Stomach (tissue), 9 donors: ENCODE data around the gene P4HB. TPM values are rescaled to one million over a fixed set of nuclear protein-coding genes. Genes with fewer than 3 reads are reported as not detected.

ENCODE experiments used
- DNase-seq, 2 donors: peaks; one replicate each; pipeline versions ENCODE4 v3.0.0 to v3.0.0-alpha.2; 2013 to 2019
- H3K27ac ChIP-seq, 5 donors: fragments of 200-600 bp in 4 of 5; sonication (generic) in 4 of 5; one replicate each; pipeline ENCODE4 v1.5.1; 2013 to 2019; ENCODE audit warnings: mild to moderate bottlenecking in 1 of 5, moderate library complexity in 1 of 5
- H3K27me3 ChIP-seq, 3 donors: fragments of 200-600 bp; sonication (generic); one replicate each; pipeline ENCODE4 v1.5.1; 2017 to 2019; ENCODE audit warnings: mixed run types in 1 of 3
- H3K36me3 ChIP-seq, 4 donors: fragments of 200-600 bp; sonication (generic); 1 replicate in 3 of 4; 2 replicates in 1 of 4; pipeline ENCODE4 v1.5.1; 2016 to 2019
- H3K4me1 ChIP-seq, 4 donors: fragments of 200-600 bp; sonication (generic); one replicate each; pipeline ENCODE4 v1.5.1; 2016 to 2019
- H3K4me3 ChIP-seq, 4 donors: fragments of 200-600 bp; sonication (generic) in 3 of 4; one replicate each; pipeline ENCODE4 v1.5.1; 2016 to 2019; ENCODE audit warnings: mild to moderate bottlenecking in 1 of 4
- H3K9me3 ChIP-seq, 4 donors: fragments of 200-600 bp; sonication (generic); one replicate each; pipeline ENCODE4 v1.5.1; 2016 to 2019
- EP300 ChIP-seq: sonication (generic); formaldehyde crosslinking; IDR thresholded peaks from one replicate; pipeline ENCODE4 v1.6.1; 2017; ENCODE audit warnings: antibody characterized with exemption
- POLR2A ChIP-seq, 4 donors: fragments of 450-650 bp; IDR thresholded peaks; one replicate each; pipeline ENCODE4 v1.6.1; 2016; ENCODE audit warnings: antibody characterized with exemption in 4 of 4, control low read depth in 2 of 4, mild to moderate bottlenecking in 1 of 4, moderate library complexity in 1 of 4
- WGBS, 5 donors: extraction: QIAGEN DNeasy Blood & Tissue Kit in 3 of 5; methylation state at CpG; one replicate each; pipeline versions ENCODE4 v1.1.5 to v1.1.7; 2013 to 2018; 5-methylcytosine and 5-hydroxymethylcytosine counted together
- intact Hi-C: fragments of 100-400 bp; cut with DNase I; formaldehyde crosslinking; loops from one replicate; pipeline ENCODE4 v1.15.1; 2023; ENCODE audit warnings: low total_unique reads
- polyA plus RNA-seq, 3 donors: library from polyadenylated mRNA; stranded (reverse); fragments of 200-250 nt; gene quantifications; one replicate each; pipeline ENCODE4 v1.2.3, GENCODE V29; 2013
- total RNA-seq, 5 donors: library from RNA; depleted of rRNA; stranded (reverse); fragments of >200 nt; gene quantifications; one replicate each; pipeline versions ENCODE4 v1.1.0 to v1.2.3, GENCODE V29; 2014 to 2016
- donor health status: healthy with polysubstance abuse.
- donor health status: Bipolar disorder and iron deficiency.
- donor health status: healthy.

The P4HB gene
- total and polyA plus RNA-seq, 8 donors = 401 to 1,308 (median 619) TPM

- no peak for TF ChIP-seq EP300
- TF ChIP-seq POLR2A (IDR thresholded peaks at IDR 0.05) = peak in 1 of 4 donors; percentile 95
- intact Hi-C loops = no loop called here
- H3K36me3 ChIP-seq = no peaks in the 10 kb centered on the region
- no peak for DNase-seq
- peaks cover 0 to 12% (median 0%) of the 10 kb centered on the region in 4 donors for H3K4me1 ChIP-seq
- no peak overlapping the region for H3K4me3 ChIP-seq
- no peak overlapping the region for H3K27ac ChIP-seq
- WGBS, 5 donors = 80 to 92% (median 82%) methylated on average over 3 of the region's 3 CpGs
- H3K27me3 ChIP-seq = peaks cover 2 to 34% (median 3%) of the 10 kb centered on the region in 3 donors
- no peaks in the 10 kb centered on the region for H3K9me3 ChIP-seq
These were observed 66.3 kb downstream of the P4HB start for GRCh38 chr17:81794074-81794476.

Other genes with a start within 250 kb of the P4HB start
Only the 30 nearest of the 31 such genes appear.
- gene NPLOC4, start 223.4 kb downstream of the P4HB start, total RNA-seq = 100 to 1,000 TPM in 3 of 5 donors, 10 to 100 TPM in 2; 53.3 to 284 (median 103) TPM
- 10 to 100 TPM; 24.0 to 25.3 (median 24.4) TPM for gene NPLOC4, start 223.4 kb downstream of the P4HB start, polyA plus RNA-seq
- gene TSPAN10, start 223.3 kb downstream of the P4HB start, total RNA-seq = not detected
- 1 to 10 TPM; 1.1 to 1.5 (median 1.2) TPM for gene TSPAN10, start 223.3 kb downstream of the P4HB start, polyA plus RNA-seq
- gene PDE6G, start 204.0 kb downstream of the P4HB start, total RNA-seq = 1 to 10 TPM in 1 of 5 donors, not detected in 4; 2.0 TPM
- gene PDE6G, start 204.0 kb downstream of the P4HB start, polyA plus RNA-seq = 1 to 10 TPM in 1 of 3 donors, under 1 TPM in 2; 0.85 to 2.6 (median 0.93) TPM
- gene OXLD1, start 193.9 kb downstream of the P4HB start, total RNA-seq = 100 to 1,000 TPM in 2 of 5 donors, 10 to 100 TPM in 1, 1 to 10 TPM in 1, not detected in 1; 9.9 to 112 (median 61.2) TPM
- gene OXLD1, start 193.9 kb downstream of the P4HB start, polyA plus RNA-seq = 10 to 100 TPM; 59.6 to 82.2 (median 64.5) TPM
- 100 to 1,000 TPM in 1 of 5 donors, 10 to 100 TPM in 1, 1 to 10 TPM in 2, under 1 TPM in 1; 0.58 to 279 (median 9.4) TPM for gene CCDC137, start 193.8 kb downstream of the P4HB start, total RNA-seq
- 10 to 100 TPM; 18.2 to 26.0 (median 23.3) TPM for gene CCDC137, start 193.8 kb downstream of the P4HB start, polyA plus RNA-seq
- 100 to 1,000 TPM in 1 of 5 donors, 10 to 100 TPM in 3, 1 to 10 TPM in 1; 8.1 to 109 (median 25.7) TPM for gene ARL16, start 176.7 kb downstream of the P4HB start, total RNA-seq
- gene ARL16, start 176.7 kb downstream of the P4HB start, polyA plus RNA-seq = 10 to 100 TPM; 43.5 to 67.1 (median 55.6) TPM
- gene HGS, start 176.5 kb downstream of the P4HB start, total RNA-seq = 100 to 1,000 TPM in 4 of 5 donors, 10 to 100 TPM in 1; 52.0 to 275 (median 142) TPM
- gene HGS, start 176.5 kb downstream of the P4HB start, polyA plus RNA-seq = 100 to 1,000 TPM in 2 of 3 donors, 10 to 100 TPM in 1; 86.1 to 138 (median 105) TPM
- gene MRPL12, start 157.2 kb downstream of the P4HB start, total RNA-seq = 100 to 1,000 TPM in 1 of 5 donors, 10 to 100 TPM in 3, 1 to 10 TPM in 1; 3.5 to 146 (median 47.8) TPM
- 100 to 1,000 TPM in 2 of 3 donors, 10 to 100 TPM in 1; 90.6 to 178 (median 158) TPM for gene MRPL12, start 157.2 kb downstream of the P4HB start, polyA plus RNA-seq
- gene SLC25A10, start 148.3 kb downstream of the P4HB start, total RNA-seq = 10 to 100 TPM in 3 of 5 donors, 1 to 10 TPM in 2; 3.5 to 55.6 (median 17.6) TPM
- 10 to 100 TPM; 33.2 to 40.7 (median 34.1) TPM for gene SLC25A10, start 148.3 kb downstream of the P4HB start, polyA plus RNA-seq
- gene GCGR, start 56.4 kb downstream of the P4HB start, total RNA-seq = under 1 TPM in 1 of 5 donors, not detected in 4; 0.55 TPM
- gene GCGR, start 56.4 kb downstream of the P4HB start, polyA plus RNA-seq = under 1 TPM in 1 of 3 donors, not detected in 2; 0.38 TPM
- gene MCRIP1, start 27.2 kb downstream of the P4HB start, total RNA-seq = 100 to 1,000 TPM in 1 of 5 donors, 10 to 100 TPM in 4; 23.7 to 150 (median 51.0) TPM
- 100 to 1,000 TPM; 104 to 144 (median 114) TPM for gene MCRIP1, start 27.2 kb downstream of the P4HB start, polyA plus RNA-seq
- not detected for gene PPP1R27, start 25.5 kb downstream of the P4HB start, total RNA-seq
- 1 to 10 TPM in 1 of 3 donors, under 1 TPM in 1, not detected in 1; 0.58 to 2.0 TPM for gene PPP1R27, start 25.5 kb downstream of the P4HB start, polyA plus RNA-seq
- 100 to 1,000 TPM in 3 of 5 donors, 10 to 100 TPM in 2; 57.1 to 435 (median 117) TPM for gene ARHGDIA, start 10.8 kb upstream of the P4HB start, total RNA-seq
- gene ARHGDIA, start 10.8 kb upstream of the P4HB start, polyA plus RNA-seq = 100 to 1,000 TPM; 154 to 240 (median 212) TPM
- 100 to 1,000 TPM in 2 of 5 donors, 10 to 100 TPM in 2, 1 to 10 TPM in 1; 5.8 to 224 (median 90.1) TPM for gene ALYREF, start 31.1 kb upstream of the P4HB start, total RNA-seq
- gene ALYREF, start 31.1 kb upstream of the P4HB start, polyA plus RNA-seq = 10 to 100 TPM; 33.6 to 42.3 (median 36.8) TPM
- gene ANAPC11, start 31.2 kb upstream of the P4HB start, total RNA-seq = 100 to 1,000 TPM in 3 of 5 donors, 10 to 100 TPM in 2; 49.8 to 141 (median 108) TPM
- 100 to 1,000 TPM; 231 to 276 (median 257) TPM for gene ANAPC11, start 31.2 kb upstream of the P4HB start, polyA plus RNA-seq
- 1 to 10 TPM in 2 of 5 donors, not detected in 3; 1.4 to 2.0 TPM for gene NPB, start 41.7 kb upstream of the P4HB start, total RNA-seq
- gene NPB, start 41.7 kb upstream of the P4HB start, polyA plus RNA-seq = under 1 TPM in 2 of 3 donors, not detected in 1; 0.83 to 0.93 TPM
- gene PCYT2, start 50.9 kb upstream of the P4HB start, total RNA-seq = 100 to 1,000 TPM in 2 of 5 donors, 10 to 100 TPM in 3; 17.5 to 119 (median 27.2) TPM
- 10 to 100 TPM; 39.7 to 51.7 (median 42.8) TPM for gene PCYT2, start 50.9 kb upstream of the P4HB start, polyA plus RNA-seq
- gene SIRT7, start 57.6 kb upstream of the P4HB start, total RNA-seq = 100 to 1,000 TPM in 1 of 5 donors, 10 to 100 TPM in 4; 22.8 to 128 (median 56.0) TPM
- gene SIRT7, start 57.6 kb upstream of the P4HB start, polyA plus RNA-seq = 10 to 100 TPM; 18.2 to 46.9 (median 44.1) TPM
- 10 to 100 TPM in 4 of 5 donors, 1 to 10 TPM in 1; 2.3 to 30.4 (median 20.3) TPM for gene MAFG, start 67.2 kb upstream of the P4HB start, total RNA-seq
- gene MAFG, start 67.2 kb upstream of the P4HB start, polyA plus RNA-seq = 1 to 10 TPM; 7.2 to 8.9 (median 8.1) TPM
- gene PYCR1, start 76.8 kb upstream of the P4HB start, total RNA-seq = 10 to 100 TPM in 3 of 5 donors, 1 to 10 TPM in 1, not detected in 1; 8.9 to 28.8 (median 15.7) TPM
- gene PYCR1, start 76.8 kb upstream of the P4HB start, polyA plus RNA-seq = 10 to 100 TPM; 20.0 to 73.8 (median 47.4) TPM
- not detected for gene MYADML2, start 86.7 kb upstream of the P4HB start, total RNA-seq
- gene MYADML2, start 86.7 kb upstream of the P4HB start, polyA plus RNA-seq = not detected
- 1 to 10 TPM in 1 of 5 donors, under 1 TPM in 1, not detected in 3; 0.58 to 1.5 TPM for gene NOTUM, start 100.7 kb upstream of the P4HB start, total RNA-seq
- 1 to 10 TPM in 1 of 3 donors, under 1 TPM in 2; 0.37 to 3.8 (median 0.46) TPM for gene NOTUM, start 100.7 kb upstream of the P4HB start, polyA plus RNA-seq
- gene ASPSCR1, start 117.1 kb upstream of the P4HB start, total RNA-seq = 100 to 1,000 TPM in 1 of 5 donors, 10 to 100 TPM in 4; 11.7 to 143 (median 34.8) TPM
- 10 to 100 TPM; 56.9 to 82.0 (median 60.8) TPM for gene ASPSCR1, start 117.1 kb upstream of the P4HB start, polyA plus RNA-seq
- gene CENPX, start 162.3 kb upstream of the P4HB start, total RNA-seq = 100 to 1,000 TPM in 2 of 5 donors, 10 to 100 TPM in 3; 22.0 to 213 (median 53.1) TPM
- 100 to 1,000 TPM; 142 to 231 (median 215) TPM for gene CENPX, start 162.3 kb upstream of the P4HB start, polyA plus RNA-seq
- 100 to 1,000 TPM in 1 of 5 donors, 10 to 100 TPM in 3, 1 to 10 TPM in 1; 8.3 to 171 (median 42.9) TPM for gene LRRC45, start 162.8 kb upstream of the P4HB start, total RNA-seq
- 10 to 100 TPM; 12.7 to 21.1 (median 20.9) TPM for gene LRRC45, start 162.8 kb upstream of the P4HB start, polyA plus RNA-seq
- 10 to 100 TPM in 1 of 5 donors, 1 to 10 TPM in 3, not detected in 1; 1.2 to 11.6 (median 2.5) TPM for gene RAC3, start 171.1 kb upstream of the P4HB start, total RNA-seq
- gene RAC3, start 171.1 kb upstream of the P4HB start, polyA plus RNA-seq = 10 to 100 TPM; 13.1 to 24.8 (median 16.2) TPM
- 100 to 1,000 TPM in 2 of 5 donors, 10 to 100 TPM in 3; 11.1 to 461 (median 100.0) TPM for gene DCXR, start 177.2 kb upstream of the P4HB start, total RNA-seq
- 100 to 1,000 TPM; 352 to 403 (median 396) TPM for gene DCXR, start 177.2 kb upstream of the P4HB start, polyA plus RNA-seq
- 10 to 100 TPM; 12.5 to 66.5 (median 28.3) TPM for gene RFNG, start 191.3 kb upstream of the P4HB start, total RNA-seq
- gene RFNG, start 191.3 kb upstream of the P4HB start, polyA plus RNA-seq = 10 to 100 TPM; 22.5 to 55.2 (median 26.0) TPM
- gene GPS1, start 191.4 kb upstream of the P4HB start, total RNA-seq = 100 to 1,000 TPM in 1 of 5 donors, 10 to 100 TPM in 4; 28.0 to 329 (median 86.4) TPM
- 100 to 1,000 TPM; 103 to 139 (median 129) TPM for gene GPS1, start 191.4 kb upstream of the P4HB start, polyA plus RNA-seq
- 100 to 1,000 TPM in 2 of 5 donors, 10 to 100 TPM in 3; 63.2 to 286 (median 94.6) TPM for gene DUS1L, start 205.3 kb upstream of the P4HB start, total RNA-seq
- 100 to 1,000 TPM; 126 to 189 (median 174) TPM for gene DUS1L, start 205.3 kb upstream of the P4HB start, polyA plus RNA-seq